ENCODE measurements around the gene DRAM1. TPM values are rescaled to one million over a fixed set of nuclear protein-coding genes. Genes with fewer than 3 reads are reported as not detected.

DRAM1 gene
- total RNA-seq, 1 experiment from 2014 or later = 6.5 TPM

DNA sequence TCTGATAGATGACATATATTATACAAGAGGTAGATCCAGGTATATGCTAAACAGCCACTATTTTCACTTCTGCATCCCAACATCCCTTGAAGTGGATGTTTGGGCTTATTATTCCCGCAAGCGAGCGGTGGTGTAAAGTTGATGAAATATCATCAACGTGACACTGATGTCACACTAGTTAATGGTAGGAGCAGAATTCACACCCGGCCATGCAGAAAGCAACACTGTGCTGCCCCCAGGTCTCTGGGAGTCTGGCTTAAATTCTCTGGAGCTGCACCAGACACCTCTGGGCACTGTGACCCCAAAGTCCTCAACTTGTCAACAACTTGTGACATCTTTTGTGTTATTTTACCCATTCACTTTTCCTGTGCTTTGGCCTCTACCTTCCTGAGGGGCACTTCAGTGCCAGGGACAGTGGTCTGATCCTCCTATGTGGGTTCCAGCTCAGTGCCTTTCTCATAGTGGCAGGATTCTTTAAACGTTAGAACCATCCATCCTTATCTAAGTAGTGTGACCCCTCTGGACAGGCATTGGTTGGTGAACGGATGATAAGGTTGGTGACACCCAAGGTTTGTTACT, 952 bp downstream of the DRAM1 start:
- H4K20me1 ChIP-seq (ENCODE audit: control insufficient read depth, insufficient read depth, insufficient read length) = no peaks in the 10 kb centered on the region
- H4K5ac ChIP-seq (ENCODE audit: insufficient read length, low read depth, low read length) = no peak overlapping the region
- peak overlapping the region; percentile 71 for H3K4me2 ChIP-seq (ENCODE audit: insufficient read depth, insufficient read length, low read length)
- Mint-ChIP-seq H3K27me3 (ENCODE audit: low read depth) (peaks cover 16% of the 10 kb centered on the region), H3K4me1 (peaks cover 11% of the 10 kb centered on the region in 2 experiments), H3K36me3 (ENCODE audit: insufficient read depth in 1 of 3, low read depth in 3 of 3) (peaks cover 0 to 9% (median 7%) of the 10 kb centered on the region in 3 experiments; a peak in 5 of 7 replicates), H3K4me3 (peak overlapping the region; percentile 85 to 94), H3K9me3 (peaks cover 2% of the 10 kb centered on the region in 2 experiments; a peak in 2 of 5 replicates), H3K27ac (no peak overlapping the region)
- no peaks in the 10 kb centered on the region; the same call in 1 of the 2 replicates for H3K27me3 ChIP-seq (ENCODE audit: insufficient read depth, low read length)
- no peak overlapping the region for H2BK20ac ChIP-seq (ENCODE audit: low read depth, low read length, poor library complexity, severe bottlenecking)
- H3K14ac ChIP-seq (ENCODE audit: insufficient read depth, low read length) = no peak overlapping the region
- no peak overlapping the region for H3T11ph ChIP-seq (ENCODE audit: low read length)
- H2AFZ ChIP-seq (ENCODE audit: low read length) = no peak overlapping the region
- no peak overlapping the region for H2AK5ac ChIP-seq (ENCODE audit: insufficient read length, low read length)
- no peak for TF ChIP-seq CTCF (conservative IDR thresholded peaks at IDR 0.05)
- H3K79me1 ChIP-seq (ENCODE audit: insufficient read depth, low read depth, low read length, poor library complexity, severe bottlenecking) = no peaks in the 10 kb centered on the region
- H3K27ac ChIP-seq (ENCODE audit: insufficient read length, low read depth, low read length) = no peak overlapping the region
- no peak overlapping the region for H2BK120ac ChIP-seq (ENCODE audit: low read depth, low read length, poor library complexity, severe bottlenecking)
- WGBS (ENCODE audit: extremely low coverage, insufficient read length, low lambda C conversion rate) = no CpG with 5 or more reads among the region's 7 CpGs
- H2BK5ac ChIP-seq (ENCODE audit: insufficient read length, low read length) = no peak overlapping the region
- H3K9ac ChIP-seq (ENCODE audit: extremely low read depth, insufficient read length, low read length) = no peak overlapping the region
- no peak overlapping the region for H2BK15ac ChIP-seq (ENCODE audit: low read depth, low read length)
- peaks cover 9% of the 10 kb centered on the region for H3K23me2 ChIP-seq (ENCODE audit: insufficient read length, low read depth, low read length, poor library complexity, severe bottlenecking)
- H3K79me2 ChIP-seq (ENCODE audit: insufficient read depth, low read length) = no peaks in the 10 kb centered on the region
- H4K91ac ChIP-seq (ENCODE audit: insufficient read length, low read depth, low read length) = no peak overlapping the region
- H3K9me3 ChIP-seq (ENCODE audit: control insufficient read depth, low read depth, low read length) = no peaks in the 10 kb centered on the region
- H3K18ac ChIP-seq (ENCODE audit: insufficient read length, low read depth, low read length) = no peak overlapping the region
- no peak overlapping the region for H4K8ac ChIP-seq (replicated peaks; ENCODE audit: insufficient read length, low read depth, low read length)
- H3K4ac ChIP-seq (ENCODE audit: low read depth, low read length) = no peak overlapping the region
- no peak for DNase-seq
- H3K23ac ChIP-seq (ENCODE audit: insufficient read length, low read depth, low read length) = no peak overlapping the region
- no peak overlapping the region for H2BK12ac ChIP-seq (ENCODE audit: insufficient read length, low read depth, low read length)
- H3K4me1 ChIP-seq (ENCODE audit: insufficient read depth, low read length) = no peaks in the 10 kb centered on the region
- no peak overlapping the region for H3K56ac ChIP-seq (ENCODE audit: insufficient read length, low read depth, low read length)
